H9 (cell line): ENCODE data around the gene CYBC1. TPM values are rescaled to one million over a fixed set of nuclear protein-coding genes. Genes with fewer than 3 reads are reported as not detected.

ENCODE experiments used
- DNase-seq: peaks from one replicate; pipeline ENCODE4 v3.0.0-alpha.2; 2017
- H2AFZ ChIP-seq: one replicate; pipeline ENCODE4 v1.6.1; 2013; ENCODE audit warnings: mild to moderate bottlenecking, low read length, control low read depth, moderate library complexity
- H2AK5ac ChIP-seq: 2 replicates; pipeline ENCODE4 v1.6.1; 2013; ENCODE audit warnings: low read length, control low read depth, mixed read lengths; ENCODE audit not compliant: insufficient read length
- H2BK120ac ChIP-seq: one replicate; pipeline ENCODE4 v1.6.1; 2013; ENCODE audit warnings: low read depth, mild to moderate bottlenecking, low read length, control low read depth, inconsistent platforms; ENCODE audit not compliant: poor library complexity, severe bottlenecking
- H2BK12ac ChIP-seq: 2 replicates; pipeline ENCODE4 v1.6.1; 2013; ENCODE audit warnings: low read length, control low read depth, mixed read lengths, low read depth; ENCODE audit not compliant: insufficient read length
- H2BK15ac ChIP-seq: 2 replicates; pipeline ENCODE4 v1.6.1; 2013; ENCODE audit warnings: low read depth, low read length, control low read depth
- H2BK20ac ChIP-seq: one replicate; pipeline ENCODE4 v1.6.1; 2013; ENCODE audit warnings: low read depth, mild to moderate bottlenecking, low read length, control low read depth, inconsistent platforms; ENCODE audit not compliant: poor library complexity, severe bottlenecking
- H2BK5ac ChIP-seq: 2 replicates; pipeline ENCODE4 v1.6.1; 2013; ENCODE audit warnings: low read length, control low read depth, mixed read lengths; ENCODE audit not compliant: insufficient read length
- H3K14ac ChIP-seq: 2 replicates; pipeline ENCODE4 v1.6.1; 2013; ENCODE audit warnings: low read length, control low read depth; ENCODE audit not compliant: insufficient read depth
- H3K18ac ChIP-seq: 2 replicates; pipeline ENCODE4 v1.6.1; 2013; ENCODE audit warnings: low read depth, mild to moderate bottlenecking, mixed read lengths, low read length, control low read depth; ENCODE audit not compliant: insufficient read length
- H3K23ac ChIP-seq: 2 replicates; pipeline ENCODE4 v1.6.1; 2013; ENCODE audit warnings: low read length, control low read depth, mixed read lengths, low read depth; ENCODE audit not compliant: insufficient read length
- H3K23me2 ChIP-seq: 2 replicates; pipeline ENCODE4 v1.6.1; 2013; ENCODE audit warnings: low read depth, mild to moderate bottlenecking, mixed read lengths, low read length, control low read depth; ENCODE audit not compliant: insufficient read length, poor library complexity, severe bottlenecking
- H3K27ac ChIP-seq: 2 replicates; pipeline ENCODE4 v1.5.1; 2013; ENCODE audit warnings: low read length, control low read depth, mixed read lengths, low read depth; ENCODE audit not compliant: insufficient read length
- H3K27me3 ChIP-seq: 2 replicates; pipeline ENCODE4 v1.6.1; 2013; ENCODE audit warnings: low read length, control low read depth, inconsistent platforms; ENCODE audit not compliant: insufficient read depth
- H3K4ac ChIP-seq: 2 replicates; pipeline ENCODE4 v1.6.1; 2013; ENCODE audit warnings: low read depth, mild to moderate bottlenecking, control low read depth, inconsistent platforms, low read length, moderate library complexity
- H3K4me1 ChIP-seq: 2 replicates; pipeline ENCODE4 v1.6.1; 2013; ENCODE audit warnings: low read length, control low read depth, inconsistent platforms; ENCODE audit not compliant: insufficient read depth
- H3K4me2 ChIP-seq: 2 replicates; pipeline ENCODE4 v1.6.1; 2013; ENCODE audit warnings: low read length, control low read depth, mixed read lengths; ENCODE audit not compliant: insufficient read length, insufficient read depth
- H3K56ac ChIP-seq: 2 replicates; pipeline ENCODE4 v1.6.1; 2013; ENCODE audit warnings: low read depth, mild to moderate bottlenecking, mixed read lengths, low read length, control low read depth; ENCODE audit not compliant: insufficient read length
- H3K79me1 ChIP-seq: 2 replicates; pipeline ENCODE4 v1.6.1; 2013; ENCODE audit warnings: low read depth, mild to moderate bottlenecking, moderate library complexity, low read length, control low read depth, inconsistent platforms; ENCODE audit not compliant: insufficient read depth, poor library complexity, severe bottlenecking
- H3K79me2 ChIP-seq: 2 replicates; pipeline ENCODE4 v1.6.1; 2013; ENCODE audit warnings: low read length, control low read depth, inconsistent platforms; ENCODE audit not compliant: insufficient read depth
- H3K9ac ChIP-seq: 2 replicates; pipeline ENCODE4 v1.6.1; 2013; ENCODE audit warnings: low read length, control low read depth, mixed read lengths; ENCODE audit not compliant: insufficient read length; ENCODE audit errors: extremely low read depth
- H3K9me3 ChIP-seq: one replicate; pipeline ENCODE4 v1.6.1; 2013; ENCODE audit warnings: low read depth, low read length, inconsistent platforms; ENCODE audit not compliant: control insufficient read depth
- H3T11ph ChIP-seq: one replicate; pipeline ENCODE4 v1.6.1; 2013; ENCODE audit warnings: mild to moderate bottlenecking, low read length, control low read depth, inconsistent platforms
- H4K20me1 ChIP-seq: one replicate; pipeline ENCODE4 v1.6.1; 2013; ENCODE audit not compliant: control insufficient read depth, insufficient read length, insufficient read depth
- H4K5ac ChIP-seq: 2 replicates; pipeline ENCODE4 v1.6.1; 2013; ENCODE audit warnings: low read depth, mild to moderate bottlenecking, mixed read lengths, low read length, control low read depth; ENCODE audit not compliant: insufficient read length
- H4K8ac ChIP-seq: replicated peaks from 2 replicates; pipeline ENCODE4 v1.6.1; 2013; ENCODE audit warnings: low read length, control low read depth, mixed read lengths, low read depth; ENCODE audit not compliant: insufficient read length
- H4K91ac ChIP-seq: 2 replicates; pipeline ENCODE4 v1.6.1; 2013; ENCODE audit warnings: low read depth, mild to moderate bottlenecking, moderate library complexity, mixed read lengths, low read length, control low read depth; ENCODE audit not compliant: insufficient read length
- H3K27ac Mint-ChIP-seq, 3 experiments: 2 replicates in 2 of 3; 3 replicates in 1 of 3; pipeline ENCODE4 v1.8.0; 2020 to 2021; ENCODE audit warnings: mixed read lengths in 3 of 3, mild to moderate bottlenecking in 1 of 3, moderate library complexity in 1 of 3
- H3K27me3 Mint-ChIP-seq: 2 replicates; pipeline ENCODE4 v1.8.0; 2021; ENCODE audit warnings: low read depth, mild to moderate bottlenecking, moderate library complexity, mixed read lengths
- H3K36me3 Mint-ChIP-seq, 3 experiments: 2 replicates in 2 of 3; 3 replicates in 1 of 3; pipeline ENCODE4 v1.8.0; 2020 to 2021; ENCODE audit warnings: low read depth in 3 of 3, mixed read lengths in 3 of 3; ENCODE audit not compliant: insufficient read depth in 1 of 3
- H3K4me1 Mint-ChIP-seq, 2 experiments: 2 replicates each; pipeline ENCODE4 v1.8.0; 2020; ENCODE audit warnings: mixed read lengths in 2 of 2
- H3K4me3 Mint-ChIP-seq, 2 experiments: 2 replicates in 1 of 2; 3 replicates in 1 of 2; pipeline ENCODE4 v1.8.0; 2020 to 2021; ENCODE audit warnings: mild to moderate bottlenecking in 2 of 2, mixed read lengths in 2 of 2, moderate library complexity in 1 of 2
- H3K9me3 Mint-ChIP-seq, 2 experiments: 2 replicates in 1 of 2; 3 replicates in 1 of 2; pipeline ENCODE4 v1.8.0; 2020; ENCODE audit warnings: mild to moderate bottlenecking in 2 of 2, mixed read lengths in 2 of 2, moderate library complexity in 1 of 2
- WGBS: extraction: QIAGEN DNeasy Blood & Tissue Kit; methylation state at CpG from one replicate; pipeline ENCODE4 v1.1.7; 2013; ENCODE audit warnings: missing lambda C conversion rate, low lambda C conversion rate, mixed read lengths; ENCODE audit not compliant: insufficient read length; ENCODE audit errors: extremely low coverage; 5-methylcytosine and 5-hydroxymethylcytosine counted together
- total RNA-seq: library from RNA; stranded (reverse); gene quantifications from 2 replicates; pipeline ENCODE4 v1.2.1, GENCODE V29; 2021
- TF ChIP-seq, protein P1 (sequence below): fragments of 200-600 bp; sonication (generic); conservative IDR thresholded peaks from 3 replicates; pipeline ENCODE4 v1.8.0; 2021; ENCODE audit warnings: antibody characterized with exemption, mild to moderate bottlenecking

CYBC1 gene
- total RNA-seq, 1 experiment from 2014 or later, result 81.7 TPM

- Mint-ChIP-seq H3K36me3 (peaks cover 0 to 13% (median 11%) of the 10 kb centered on the region in 3 experiments; a peak in 4 of 7 replicates), H3K27ac (peak overlapping the region in 1 of 3 experiments; percentile 49; a peak in 2 of 7 replicates), H3K4me1 (no peaks in the 10 kb centered on the region), H3K4me3 (no peak overlapping the region), H3K27me3 (0 out of 2 replicates have a peak, but pooled peaks cover 2% of the 10 kb centered on the region), H3K9me3 (no peaks in the 10 kb centered on the region)
- no peak overlapping the region for H3T11ph ChIP-seq
- H3K23me2 ChIP-seq, result no peaks in the 10 kb centered on the region
- no peak overlapping the region for H2BK12ac ChIP-seq
- H3K27me3 ChIP-seq, result no peaks in the 10 kb centered on the region
- no CpG with 5 or more reads among the region's 12 CpGs for WGBS
- no peak overlapping the region for H3K56ac ChIP-seq
- no peaks in the 10 kb centered on the region for H3K4me1 ChIP-seq
- H2BK15ac ChIP-seq, result no peak overlapping the region
- no peak overlapping the region for H2AFZ ChIP-seq
- no peak overlapping the region for H3K18ac ChIP-seq
- H3K23ac ChIP-seq, result no peak overlapping the region
- H2BK20ac ChIP-seq, result no peak overlapping the region
- H3K9me3 ChIP-seq, result no peaks in the 10 kb centered on the region
- no peak overlapping the region for H4K5ac ChIP-seq
- no peak overlapping the region for H3K4me2 ChIP-seq
- no peaks in the 10 kb centered on the region for H3K79me2 ChIP-seq
- no peak overlapping the region for H2AK5ac ChIP-seq
- H3K79me1 ChIP-seq, result no peaks in the 10 kb centered on the region
- TF ChIP-seq, protein P1, sequence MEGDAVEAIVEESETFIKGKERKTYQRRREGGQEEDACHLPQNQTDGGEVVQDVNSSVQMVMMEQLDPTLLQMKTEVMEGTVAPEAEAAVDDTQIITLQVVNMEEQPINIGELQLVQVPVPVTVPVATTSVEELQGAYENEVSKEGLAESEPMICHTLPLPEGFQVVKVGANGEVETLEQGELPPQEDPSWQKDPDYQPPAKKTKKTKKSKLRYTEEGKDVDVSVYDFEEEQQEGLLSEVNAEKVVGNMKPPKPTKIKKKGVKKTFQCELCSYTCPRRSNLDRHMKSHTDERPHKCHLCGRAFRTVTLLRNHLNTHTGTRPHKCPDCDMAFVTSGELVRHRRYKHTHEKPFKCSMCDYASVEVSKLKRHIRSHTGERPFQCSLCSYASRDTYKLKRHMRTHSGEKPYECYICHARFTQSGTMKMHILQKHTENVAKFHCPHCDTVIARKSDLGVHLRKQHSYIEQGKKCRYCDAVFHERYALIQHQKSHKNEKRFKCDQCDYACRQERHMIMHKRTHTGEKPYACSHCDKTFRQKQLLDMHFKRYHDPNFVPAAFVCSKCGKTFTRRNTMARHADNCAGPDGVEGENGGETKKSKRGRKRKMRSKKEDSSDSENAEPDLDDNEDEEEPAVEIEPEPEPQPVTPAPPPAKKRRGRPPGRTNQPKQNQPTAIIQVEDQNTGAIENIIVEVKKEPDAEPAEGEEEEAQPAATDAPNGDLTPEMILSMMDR, result no peak
- H4K20me1 ChIP-seq, result no peaks in the 10 kb centered on the region
- no peak overlapping the region for H3K9ac ChIP-seq
- no peak overlapping the region for H3K27ac ChIP-seq
- no peak overlapping the region for H2BK5ac ChIP-seq
- no peak overlapping the region for H2BK120ac ChIP-seq
- DNase-seq, result no peak
- H3K4ac ChIP-seq, result no peak overlapping the region
- H4K91ac ChIP-seq, result no peak overlapping the region
- H3K14ac ChIP-seq, result no peak overlapping the region
- H4K8ac ChIP-seq, result no peak overlapping the region
Observed at GRCh38 chr17:82394278-82394677, 56.3 kb downstream of the CYBC1 start.
